Lung (tissue), 16 donors: Measurements from ENCODE around the gene SKIC3. TPM values are rescaled to one million over a fixed set of nuclear protein-coding genes. Genes with fewer than 3 reads are reported as not detected.
A peak's percentile ranks its signal among the peaks of the same experiment; 100 is the strongest.

Source experiments
- ATAC-seq: fragments of 200-7000 bp; cut with Tn5 transposase; one replicate; pipeline ENCODE4 v1.9.1; 2020; ENCODE audit warnings: moderate number of reproducible peaks; ENCODE audit not compliant: insufficient read depth, low FRiP score
- DNase-seq, 3 donors: peaks; one replicate each; pipeline ENCODE4 v3.0.0-alpha.2; 2013 to 2017
- H3K27ac ChIP-seq, 2 donors: one replicate each; pipeline ENCODE4 v1.5.1; 2013; ENCODE audit warnings: mild to moderate bottlenecking in 2 of 2, moderate library complexity in 2 of 2, control low read depth in 1 of 2, inconsistent platforms in 1 of 2, low read depth in 1 of 2, low read length in 1 of 2
- H3K27me3 ChIP-seq, 3 donors: one replicate each; pipeline ENCODE4 v1.5.1; 2013; ENCODE audit warnings: low read length in 2 of 3; ENCODE audit not compliant: control insufficient read depth in 3 of 3, insufficient read depth in 3 of 3
- H3K36me3 ChIP-seq, 4 donors: one replicate each; pipeline ENCODE4 v1.5.1; 2013; ENCODE audit warnings: low read length in 4 of 4, mild to moderate bottlenecking in 1 of 4, moderate library complexity in 1 of 4; ENCODE audit not compliant: control insufficient read depth in 4 of 4, insufficient read depth in 4 of 4
- H3K4me1 ChIP-seq, 5 donors: one replicate each; pipeline ENCODE4 v1.5.1; 2013; ENCODE audit warnings: low read length in 5 of 5, mild to moderate bottlenecking in 2 of 5, moderate library complexity in 1 of 5; ENCODE audit not compliant: control insufficient read depth in 5 of 5, insufficient read depth in 5 of 5
- H3K4me3 ChIP-seq: one replicate; pipeline ENCODE4 v1.5.1; 2013; ENCODE audit warnings: mild to moderate bottlenecking, control low read depth, moderate library complexity
- H3K9ac ChIP-seq, 2 donors: one replicate each; pipeline ENCODE4 v1.5.1; 2013; ENCODE audit warnings: low read length in 2 of 2, control low read depth in 1 of 2; ENCODE audit not compliant: insufficient read depth in 1 of 2
- H3K9me3 ChIP-seq, 4 donors: one replicate each; pipeline ENCODE4 v1.5.1; 2013; ENCODE audit warnings: low read length in 3 of 4, mild to moderate bottlenecking in 1 of 4, moderate library complexity in 1 of 4; ENCODE audit not compliant: control insufficient read depth in 4 of 4, insufficient read depth in 3 of 4
- WGBS, 2 donors: extraction: QIAGEN DNeasy Blood & Tissue Kit; methylation state at CpG; one replicate each; pipeline ENCODE4 v1.1.7; 2013; 5-methylcytosine and 5-hydroxymethylcytosine counted together
- long read RNA-seq, 5 donors: transcript quantifications; one replicate each; lab custom pipeline, GENCODE V29; 2026
- polyA plus RNA-seq, 2 donors: library from polyadenylated mRNA; stranded (reverse); fragments of 200-250 nt; gene quantifications; one replicate each; pipeline ENCODE4 v1.2.1, GENCODE V29; 2013
- total RNA-seq, 2 donors: library from RNA; depleted of rRNA in 1 of 2; stranded (reverse); fragments of >200 nt in 1 of 2; gene quantifications; one replicate each; pipeline ENCODE4 v1.2.1, GENCODE V29; 2014 to 2021
- TF ChIP-seq, protein P1 (sequence below): IDR thresholded peaks from 2 replicates; pipeline ENCODE4 v1.5.1; 2012; ENCODE audit warnings: mild to moderate bottlenecking; ENCODE audit errors: control extremely low read depth, extremely low read depth
- donor health status: control.
- donor health status: control.
- donor health status: Bipolar disorder and iron deficiency.
- donor health status: healthy.
- donor health status: DM: yes; HTN: yes; CAD: no.

Gene SKIC3
- total RNA-seq = 100 to 1,000 TPM in 1 of 2 donors, 10 to 100 TPM in 1; 59.2 to 136 TPM
- polyA plus RNA-seq = 10 to 100 TPM; 15.1 to 22.1 TPM
- long read RNA-seq, donor 1, full-length matches to known transcripts = 4 of 23 reads
- long read RNA-seq, donor 1, partial matches to known transcripts = 19 of 23 reads
- long read RNA-seq, donor 1, other reads (novel, unspliced or antisense) = 0 of 23 reads
- long read RNA-seq, donor 2, partial matches to known transcripts = 6 of 7 reads
- long read RNA-seq, donor 2, other reads (novel, unspliced or antisense) = 0 of 7 reads
- long read RNA-seq, donor 3, partial matches to known transcripts = 0 of 2 reads
- long read RNA-seq, donor 3, other reads (novel, unspliced or antisense) = 0 of 2 reads
- long read RNA-seq, donor 4, partial matches to known transcripts = 19 of 19 reads
- long read RNA-seq, donor 4, other reads (novel, unspliced or antisense) = 0 of 19 reads
- long read RNA-seq, donor 5, full-length matches to known transcripts = 1 of 27 reads
- long read RNA-seq, donor 5, partial matches to known transcripts = 26 of 27 reads
- long read RNA-seq, donor 5, other reads (novel, unspliced or antisense) = 0 of 27 reads

- ATAC-seq (peak; percentile 98), DNase-seq (peak; percentile 97 to 100 (median 100))
- H3K9ac ChIP-seq = peak within 1 kb of the TSS; percentile 85 to 95
- peak within 1 kb of the TSS; percentile 76 to 96 for H3K27ac ChIP-seq
- TF ChIP-seq, protein P1, sequence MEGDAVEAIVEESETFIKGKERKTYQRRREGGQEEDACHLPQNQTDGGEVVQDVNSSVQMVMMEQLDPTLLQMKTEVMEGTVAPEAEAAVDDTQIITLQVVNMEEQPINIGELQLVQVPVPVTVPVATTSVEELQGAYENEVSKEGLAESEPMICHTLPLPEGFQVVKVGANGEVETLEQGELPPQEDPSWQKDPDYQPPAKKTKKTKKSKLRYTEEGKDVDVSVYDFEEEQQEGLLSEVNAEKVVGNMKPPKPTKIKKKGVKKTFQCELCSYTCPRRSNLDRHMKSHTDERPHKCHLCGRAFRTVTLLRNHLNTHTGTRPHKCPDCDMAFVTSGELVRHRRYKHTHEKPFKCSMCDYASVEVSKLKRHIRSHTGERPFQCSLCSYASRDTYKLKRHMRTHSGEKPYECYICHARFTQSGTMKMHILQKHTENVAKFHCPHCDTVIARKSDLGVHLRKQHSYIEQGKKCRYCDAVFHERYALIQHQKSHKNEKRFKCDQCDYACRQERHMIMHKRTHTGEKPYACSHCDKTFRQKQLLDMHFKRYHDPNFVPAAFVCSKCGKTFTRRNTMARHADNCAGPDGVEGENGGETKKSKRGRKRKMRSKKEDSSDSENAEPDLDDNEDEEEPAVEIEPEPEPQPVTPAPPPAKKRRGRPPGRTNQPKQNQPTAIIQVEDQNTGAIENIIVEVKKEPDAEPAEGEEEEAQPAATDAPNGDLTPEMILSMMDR = no peak
- peaks cover 0 to 2% (median under 1%) of the 10 kb centered on the region in 4 donors for H3K36me3 ChIP-seq
- H3K4me1 ChIP-seq = peaks cover 0 to 10% (median 6%) of the 10 kb centered on the region in 5 donors
- H3K4me3 ChIP-seq = peak within 1 kb of the TSS; percentile 61
- H3K27me3 ChIP-seq = no peaks in the 10 kb centered on the region
- 0% methylated on average over 62 to 63 of the region's 63 CpGs for WGBS, 2 donors
- H3K9me3 ChIP-seq = no peaks in the 10 kb centered on the region
These were observed at the start of gene SKIC3, which contains the start of gene ARSK for GRCh38 chr5:95554647-95555548. SKIC3 (minus strand) TSS chr5:95554977; CDS start chr5:95547150, 7,827 bp downstream. ARSK (plus strand) TSS chr5:95555101; CDS start chr5:95555279, 178 bp downstream.

DNA sequence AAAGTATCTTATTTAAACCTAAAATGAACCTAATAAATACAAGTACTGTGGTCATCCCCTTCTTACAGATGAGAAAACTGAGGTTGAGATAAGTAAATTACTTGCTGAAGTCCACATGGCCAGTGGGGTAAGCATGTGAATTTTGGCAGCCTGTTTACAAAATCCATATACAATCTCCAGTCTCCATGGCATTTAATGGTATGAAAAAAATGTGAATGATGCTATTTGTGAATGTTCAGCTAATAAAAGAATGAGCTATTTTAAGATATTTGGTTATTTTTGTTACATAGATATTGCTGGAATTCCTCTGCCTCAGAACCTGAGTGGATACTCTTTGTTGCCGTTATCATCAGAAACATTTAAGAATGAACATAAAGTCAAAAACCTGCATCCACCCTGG is 45.8 kb upstream of the SKIC3 start:
- TF ChIP-seq, protein P1 = no peak
- no peak for ATAC-seq
- no peak overlapping the region for H3K27ac ChIP-seq
- no peak for DNase-seq
- H3K4me1 ChIP-seq = peaks cover 0 to 2% (median 0%) of the 10 kb centered on the region in 5 donors
- H3K9ac ChIP-seq = no peak overlapping the region
- H3K9me3 ChIP-seq = no peaks in the 10 kb centered on the region
- H3K36me3 ChIP-seq = peaks cover 0 to 9% (median 4%) of the 10 kb centered on the region in 4 donors
- H3K4me3 ChIP-seq = no peak overlapping the region
- no peaks in the 10 kb centered on the region for H3K27me3 ChIP-seq
- 90 to 97% methylated on average over 1 of the region's 1 CpG for WGBS, 2 donors

DNA sequence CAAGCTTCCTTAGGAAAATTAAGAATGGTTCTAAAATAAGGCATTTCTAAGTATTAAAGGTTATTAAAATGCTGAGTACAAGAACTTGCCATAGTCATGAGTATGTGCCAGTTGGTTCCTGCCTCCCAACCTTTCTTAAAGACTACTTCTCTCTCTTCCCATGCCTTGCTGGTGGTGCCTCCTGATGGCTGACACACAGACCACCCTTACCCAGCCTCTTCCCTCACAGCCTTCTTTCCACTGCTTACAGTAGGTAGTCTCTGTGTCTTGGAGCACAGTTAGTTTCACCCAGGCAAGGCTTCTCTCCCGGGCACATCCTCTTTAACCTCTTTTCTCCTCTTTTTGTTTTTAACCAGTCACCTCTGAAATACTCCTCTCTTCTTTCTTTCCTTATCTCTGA is 44.5 kb upstream of the SKIC3 start:
- no peaks in the 10 kb centered on the region for H3K9me3 ChIP-seq
- H3K9ac ChIP-seq = no peak overlapping the region
- no peaks in the 10 kb centered on the region for H3K27me3 ChIP-seq
- DNase-seq = no peak
- no peak overlapping the region for H3K4me3 ChIP-seq
- peaks cover 0 to 2% (median 0%) of the 10 kb centered on the region in 5 donors for H3K4me1 ChIP-seq
- no peak for ATAC-seq
- 90 to 96% methylated on average over 1 of the region's 1 CpG for WGBS, 2 donors
- peaks cover 0 to 9% (median 4%) of the 10 kb centered on the region in 4 donors for H3K36me3 ChIP-seq
- H3K27ac ChIP-seq = no peak overlapping the region
- TF ChIP-seq, protein P1 = no peak
